SU-DHL-6 (cell line): ENCODE data around the gene NACC1.

Source experiments
- H2AFZ ChIP-seq: fragments of 200-600 bp; sonication (generic); 2 replicates; pipeline ENCODE4 v1.6.1; 2014; ENCODE audit warnings: low read depth, mild to moderate bottlenecking, moderate library complexity, mixed read lengths, antibody characterized with exemption, low read length; ENCODE audit not compliant: severe bottlenecking
- H3F3A ChIP-seq: fragments of 200-600 bp; shearing (Covaris generic); 2 replicates; pipeline ENCODE4 v1.6.0; 2016; ENCODE audit warnings: antibody characterized with exemption, mild to moderate bottlenecking; ENCODE audit not compliant: insufficient read depth
- H3K27ac ChIP-seq: fragments of 200-600 bp; sonication (generic); 2 replicates; pipeline ENCODE4 v1.5.1; 2016; ENCODE audit warnings: low read depth, mild to moderate bottlenecking, low read length, moderate library complexity, mixed read lengths
- H3K27me3 ChIP-seq: fragments of 200-600 bp; sonication (generic), shearing (Covaris generic); 2 replicates; pipeline ENCODE4 v1.6.0; 2014; ENCODE audit warnings: mild to moderate bottlenecking, low read length
- H3K36me3 ChIP-seq: fragments of 200-600 bp; sonication (generic); 2 replicates; pipeline ENCODE4 v1.6.1; 2014; ENCODE audit warnings: mild to moderate bottlenecking, low read length, mixed read lengths
- H3K4me2 ChIP-seq: fragments of 300-600, 200-600 bp; shearing (Covaris generic), sonication (generic); 2 replicates; pipeline ENCODE4 v1.6.0; 2014; ENCODE audit warnings: low read length, low read depth, mild to moderate bottlenecking; ENCODE audit not compliant: poor library complexity, severe bottlenecking
- H3K4me3 ChIP-seq: fragments of 200-600 bp; sonication (generic); 2 replicates; pipeline ENCODE4 v1.5.1; 2014; ENCODE audit warnings: antibody characterized with exemption, low read length, mild to moderate bottlenecking, mixed read lengths; ENCODE audit not compliant: insufficient read depth, poor library complexity, severe bottlenecking
- H3K79me2 ChIP-seq: fragments of 200-600 bp; sonication (generic); 2 replicates; pipeline ENCODE4 v1.6.1; 2014; ENCODE audit warnings: mild to moderate bottlenecking, low read length, moderate library complexity; ENCODE audit not compliant: insufficient read depth
- H3K9ac ChIP-seq: fragments of 200-600 bp; sonication (generic); 2 replicates; pipeline ENCODE4 v1.7.0; 2014; ENCODE audit warnings: mild to moderate bottlenecking, low read length
- H3K9me2 ChIP-seq: fragments of 200-600 bp; sonication (generic); replicated peaks from 2 replicates; pipeline ENCODE4 v1.6.1; 2014; ENCODE audit warnings: low read length; ENCODE audit not compliant: insufficient read depth
- H3K9me3 ChIP-seq: fragments of 200-600 bp; sonication (generic); 2 replicates; pipeline ENCODE4 v1.6.1; 2014; ENCODE audit warnings: low read length, mixed read lengths; ENCODE audit not compliant: insufficient read depth
- H4K20me1 ChIP-seq: fragments of 200-600 bp; sonication (generic); 2 replicates; pipeline ENCODE4 v1.6.1; 2014; ENCODE audit warnings: low read depth, mild to moderate bottlenecking, antibody characterized with exemption, low read length, moderate library complexity, mixed read lengths
- EZH2phosphoT487 ChIP-seq: fragments of 200-600 bp; sonication (generic), shearing (Covaris generic); conservative IDR thresholded peaks from 2 replicates; pipeline ENCODE4 v1.6.1; 2018; ENCODE audit warnings: mild to moderate bottlenecking, antibody characterized with exemption, low read length, moderate library complexity, mixed read lengths
- TF ChIP-seq, protein P1 (sequence below): fragments of 200-600 bp; sonication (generic); IDR thresholded peaks from one replicate; pipeline ENCODE4 v1.5.1; 2017; ENCODE audit warnings: antibody characterized with exemption, mild to moderate bottlenecking, low read length, moderate library complexity; ENCODE audit not compliant: insufficient read depth, poor library complexity, severe bottlenecking

The NACC1 gene

DNA sequence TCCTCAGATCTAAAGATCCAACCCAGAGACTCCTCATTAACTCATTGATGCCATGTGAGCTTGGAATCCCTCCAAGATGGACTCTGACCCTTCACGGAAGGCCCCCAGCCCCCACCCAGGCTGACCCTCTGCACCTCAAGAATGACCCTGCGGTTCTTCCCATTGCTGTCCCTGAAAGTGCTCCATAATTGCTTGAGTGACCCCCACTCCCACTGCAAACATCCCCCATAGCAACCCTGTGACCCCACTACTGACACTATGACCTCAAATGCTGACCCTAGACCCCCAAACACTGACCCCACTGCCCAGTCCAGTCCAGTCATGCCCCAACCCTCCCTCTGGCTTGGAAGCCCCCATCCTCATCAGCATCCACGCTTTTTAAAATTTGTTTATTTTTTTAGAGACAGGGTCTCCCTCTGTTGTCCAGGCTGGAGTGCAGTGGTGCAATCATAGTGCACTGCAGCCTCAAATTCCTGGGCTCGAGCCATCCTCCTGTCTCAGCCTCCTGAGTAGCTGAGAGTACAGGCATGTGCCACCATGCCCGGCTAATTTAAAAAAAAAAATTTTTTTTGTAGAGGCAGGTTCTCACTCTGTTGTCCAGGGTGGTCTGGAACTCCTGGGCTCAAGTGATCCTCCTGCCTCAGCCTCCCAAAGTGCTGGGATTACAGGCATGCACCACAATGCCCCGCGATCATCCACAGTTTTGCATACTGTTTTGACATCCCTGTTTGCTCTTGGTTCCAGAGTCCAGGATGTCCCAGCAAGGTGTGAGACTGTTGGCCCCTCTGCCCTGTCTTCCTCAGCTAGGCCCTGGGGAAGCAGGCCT lies 16.3 kb upstream of the NACC1 start:
- peaks cover 14% of the 10 kb centered on the region for H3K79me2 ChIP-seq
- no peak overlapping the region for H2AFZ ChIP-seq
- H3K36me3 ChIP-seq = peaks cover 13% of the 10 kb centered on the region
- H3K27ac ChIP-seq = peak overlapping the region; percentile 92
- TF ChIP-seq, protein P1, sequence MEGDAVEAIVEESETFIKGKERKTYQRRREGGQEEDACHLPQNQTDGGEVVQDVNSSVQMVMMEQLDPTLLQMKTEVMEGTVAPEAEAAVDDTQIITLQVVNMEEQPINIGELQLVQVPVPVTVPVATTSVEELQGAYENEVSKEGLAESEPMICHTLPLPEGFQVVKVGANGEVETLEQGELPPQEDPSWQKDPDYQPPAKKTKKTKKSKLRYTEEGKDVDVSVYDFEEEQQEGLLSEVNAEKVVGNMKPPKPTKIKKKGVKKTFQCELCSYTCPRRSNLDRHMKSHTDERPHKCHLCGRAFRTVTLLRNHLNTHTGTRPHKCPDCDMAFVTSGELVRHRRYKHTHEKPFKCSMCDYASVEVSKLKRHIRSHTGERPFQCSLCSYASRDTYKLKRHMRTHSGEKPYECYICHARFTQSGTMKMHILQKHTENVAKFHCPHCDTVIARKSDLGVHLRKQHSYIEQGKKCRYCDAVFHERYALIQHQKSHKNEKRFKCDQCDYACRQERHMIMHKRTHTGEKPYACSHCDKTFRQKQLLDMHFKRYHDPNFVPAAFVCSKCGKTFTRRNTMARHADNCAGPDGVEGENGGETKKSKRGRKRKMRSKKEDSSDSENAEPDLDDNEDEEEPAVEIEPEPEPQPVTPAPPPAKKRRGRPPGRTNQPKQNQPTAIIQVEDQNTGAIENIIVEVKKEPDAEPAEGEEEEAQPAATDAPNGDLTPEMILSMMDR = peak; percentile 18
- no peak for TF ChIP-seq EZH2phosphoT487
- no peaks in the 10 kb centered on the region for H4K20me1 ChIP-seq
- H3K9ac ChIP-seq = peak overlapping the region; percentile 96
- H3K4me2 ChIP-seq = peak overlapping the region; percentile 65
- H3K27me3 ChIP-seq = no peaks in the 10 kb centered on the region
- peak overlapping the region; percentile 77 for H3K4me3 ChIP-seq
- H3K9me3 ChIP-seq = no peaks in the 10 kb centered on the region
- H3K9me2 ChIP-seq = no peaks in the 10 kb centered on the region
- H3F3A ChIP-seq = peaks cover 45% of the 10 kb centered on the region

DNA sequence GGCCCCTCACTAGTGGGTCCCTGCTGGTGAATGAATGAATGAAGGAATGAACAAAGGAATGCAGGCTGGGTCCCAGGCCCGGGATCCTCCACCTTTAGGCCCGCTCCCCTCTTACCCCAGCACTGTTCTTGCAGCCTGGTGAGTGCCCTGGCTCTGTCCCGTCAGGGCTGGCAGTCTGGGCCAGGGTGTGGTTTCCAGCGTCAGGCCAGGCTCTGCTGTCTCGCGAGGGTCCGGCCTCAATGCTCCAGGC lies 15.7 kb upstream of the NACC1 start:
- Histone ChIP-seq H3K9me2 (no peaks in the 10 kb centered on the region), H3K4me2 (peak overlapping the region; percentile 65), H3K27ac (peak overlapping the region; percentile 92), H3K79me2 (peaks cover 14% of the 10 kb centered on the region), H2AFZ (peak overlapping the region; percentile 60), H4K20me1 (no peaks in the 10 kb centered on the region), H3K9me3 (no peaks in the 10 kb centered on the region), H3K4me3 (peak overlapping the region; percentile 77), H3F3A (peaks cover 40% of the 10 kb centered on the region), H3K27me3 (no peaks in the 10 kb centered on the region), H3K9ac (peak overlapping the region; percentile 96), H3K36me3 (peaks cover 13% of the 10 kb centered on the region)
- TF ChIP-seq, protein P1 = no peak
- no peak for TF ChIP-seq EZH2phosphoT487

DNA sequence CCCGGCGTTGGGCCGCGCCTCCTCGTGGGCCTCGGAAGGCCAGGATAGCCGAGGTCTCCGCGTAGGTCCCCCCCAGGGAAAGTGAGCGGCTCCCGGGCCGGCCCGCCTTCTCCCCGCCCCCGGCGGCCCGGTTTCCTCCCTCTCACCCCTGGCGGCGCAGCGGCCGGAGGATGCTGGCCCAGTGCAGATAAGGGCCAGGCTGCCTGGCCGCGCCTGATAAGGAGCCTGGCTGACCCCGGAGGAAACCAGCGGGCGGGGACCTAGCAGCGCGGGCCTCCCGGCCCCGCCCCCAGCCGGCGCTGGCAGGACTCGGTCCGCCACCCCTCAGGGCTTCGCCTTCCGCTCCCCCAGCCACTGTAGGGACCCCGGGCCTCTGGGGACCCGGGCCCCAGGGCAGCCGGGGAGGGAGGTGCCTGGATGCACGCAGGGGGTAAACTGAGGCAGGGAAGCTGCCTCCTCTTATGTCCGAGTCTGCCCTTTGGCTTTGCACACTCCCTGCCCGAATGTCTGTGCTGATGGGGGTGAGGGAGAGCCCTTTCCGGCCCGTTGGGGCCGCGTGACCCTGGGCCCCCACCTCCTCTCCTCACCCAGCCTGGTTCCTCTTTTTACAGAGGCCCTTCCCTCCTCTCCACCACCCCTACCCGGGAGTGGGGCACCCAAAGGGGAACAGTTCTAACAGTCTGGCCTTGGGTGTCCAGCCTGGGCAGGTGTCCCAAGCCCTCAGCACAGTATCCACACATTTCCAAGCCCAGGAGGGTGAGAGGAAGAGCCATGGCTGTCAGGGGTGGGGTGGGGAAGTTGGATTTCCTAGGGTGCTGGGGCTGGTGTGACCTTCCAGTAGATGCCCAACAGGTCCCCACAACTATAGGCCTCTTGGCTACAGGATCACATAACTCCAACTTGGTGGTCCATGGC lies 15.1 kb upstream of the NACC1 start, which contains the start of gene LYL1:
TSS of gene LYL1 (minus strand) at position 193 of the 915 bp plus-strand sequence. CDS start 1,687 bp downstream, outside the sequence.
- H3K4me2 ChIP-seq = peak within 1 kb of the TSS; percentile 65
- H3K4me3 ChIP-seq = peak within 1 kb of the TSS; percentile 77
- H3F3A ChIP-seq = peaks cover 39% of the 10 kb centered on the region
- peak within 1 kb of the TSS; percentile 60 for H2AFZ ChIP-seq
- peak within 1 kb of the TSS; percentile 92 for H3K27ac ChIP-seq
- H3K27me3 ChIP-seq = no peaks in the 10 kb centered on the region
- peak within 1 kb of the TSS; percentile 96 for H3K9ac ChIP-seq
- H3K79me2 ChIP-seq = peaks cover 14% of the 10 kb centered on the region
- TF ChIP-seq, protein P1 = no peak
- no peak for TF ChIP-seq EZH2phosphoT487
- H3K9me2 ChIP-seq = no peaks in the 10 kb centered on the region
- H4K20me1 ChIP-seq = no peaks in the 10 kb centered on the region
- H3K36me3 ChIP-seq = peaks cover 13% of the 10 kb centered on the region
- H3K9me3 ChIP-seq = no peaks in the 10 kb centered on the region
